IMR-90 (cell line): Measurements from ENCODE around the gene RNASE7. TPM values are rescaled to one million over a fixed set of nuclear protein-coding genes. Genes with fewer than 3 reads are reported as not detected.

Source experiments
- ATAC-seq: fragments of 200-7000 bp; cut with Tn5 transposase; 2 replicates; pipeline ENCODE4 v1.9.1; 2020; ENCODE audit warnings: low read depth, mild to moderate bottlenecking, moderate library complexity
- BruUV-seq: library from RNA; stranded (reverse); fragments of 400-500 nt; replicated peaks from 2 replicates; lab custom pipeline; 2021; lab: Mats Ljungman, UMichigan
- CTCF ChIA-PET: fragments of 300-600 bp; formaldehyde crosslinking; extraction: SDS; loops from one replicate; lab custom pipeline; 2021; ENCODE audit warnings: antibody characterized with exemption; lab: Yijun Ruan, JAX
- POLR2A ChIA-PET: fragments of 300-600 bp; sonication (Branson Sonifier 250); formaldehyde crosslinking; loops from one replicate; lab custom pipeline; 2022; ENCODE audit warnings: antibody characterized with exemption; ENCODE audit not compliant: unreplicated experiment; lab: Charles Lee
- DNase-seq: peaks from one replicate; pipeline ENCODE4 v3.0.0; 2013
- H2AFZ ChIP-seq: replicated peaks from 2 replicates; pipeline ENCODE3; 2013; ENCODE audit warnings: low read length, mild to moderate bottlenecking; ENCODE audit not compliant: poor library complexity
- H2AK5ac ChIP-seq: 2 replicates; pipeline ENCODE4 v1.6.1; 2013; ENCODE audit warnings: low read depth, low read length, inconsistent platforms
- H2AK9ac ChIP-seq: replicated peaks from 2 replicates; pipeline ENCODE3; 2013; ENCODE audit warnings: mild to moderate bottlenecking, low read depth, low read length, moderate library complexity; ENCODE audit not compliant: poor library complexity
- H2BK120ac ChIP-seq: 2 replicates; pipeline ENCODE4 v1.6.1; 2013; ENCODE audit warnings: low read depth, low read length, inconsistent platforms
- H2BK15ac ChIP-seq: 3 replicates; pipeline ENCODE4 v1.6.1; 2013; ENCODE audit warnings: low read depth, low read length, inconsistent platforms
- H2BK20ac ChIP-seq: 2 replicates; pipeline ENCODE4 v1.6.1; 2013; ENCODE audit warnings: low read depth, mild to moderate bottlenecking, inconsistent platforms, low read length, moderate library complexity
- H2BK5ac ChIP-seq: 2 replicates; pipeline ENCODE4 v1.6.1; 2013; ENCODE audit warnings: mild to moderate bottlenecking, low read depth, low read length, inconsistent platforms; ENCODE audit not compliant: poor library complexity, severe bottlenecking
- H3K14ac ChIP-seq: replicated peaks from 2 replicates; pipeline ENCODE4 v1.6.1; 2013; ENCODE audit warnings: low read depth, low read length, inconsistent platforms
- H3K18ac ChIP-seq: 2 replicates; pipeline ENCODE4 v1.6.1; 2013; ENCODE audit warnings: low read depth, low read length, control low read depth
- H3K23ac ChIP-seq: 2 replicates; pipeline ENCODE4 v1.6.1; 2013; ENCODE audit warnings: low read depth, low read length, inconsistent platforms
- H3K27ac ChIP-seq: 2 replicates; pipeline ENCODE4 v1.5.1; 2013; ENCODE audit warnings: mild to moderate bottlenecking, control low read depth, low read length; ENCODE audit not compliant: insufficient read depth
- H3K27me3 ChIP-seq: 2 replicates; pipeline ENCODE4 v1.6.1; 2013; ENCODE audit warnings: low read length; ENCODE audit not compliant: control insufficient read depth, insufficient read depth
- H3K36me3 ChIP-seq: 2 replicates; pipeline ENCODE4 v1.6.1; 2013; ENCODE audit warnings: low read length, mixed read lengths; ENCODE audit not compliant: control insufficient read depth, insufficient read depth
- H3K4ac ChIP-seq: 2 replicates; pipeline ENCODE4 v1.6.1; 2013; ENCODE audit warnings: low read depth, low read length, inconsistent platforms
- H3K4me1 ChIP-seq: 2 replicates; pipeline ENCODE4 v1.6.1; 2013; ENCODE audit warnings: low read length, mixed read lengths; ENCODE audit not compliant: control insufficient read depth, insufficient read depth
- H3K4me2 ChIP-seq: 2 replicates; pipeline ENCODE4 v1.6.1; 2013; ENCODE audit warnings: low read depth, mild to moderate bottlenecking, control low read depth, low read length, moderate library complexity
- H3K4me3 ChIP-seq: 2 replicates; pipeline ENCODE4 v1.5.1; 2013; ENCODE audit warnings: low read depth, mild to moderate bottlenecking, control low read depth, low read length, moderate library complexity; ENCODE audit not compliant: insufficient read depth
- H3K56ac ChIP-seq: 2 replicates; pipeline ENCODE4 v1.6.1; 2013; ENCODE audit warnings: low read length, inconsistent platforms; ENCODE audit not compliant: insufficient read depth; ENCODE audit errors: extremely low read depth
- H3K79me1 ChIP-seq, 2 experiments: 2 replicates each; pipeline ENCODE4 v1.6.1; 2013; ENCODE audit warnings: low read length in 2 of 2, inconsistent platforms in 1 of 2, low read depth in 1 of 2
- H3K9ac ChIP-seq: 2 replicates; pipeline ENCODE4 v1.6.1; 2013; ENCODE audit warnings: low read depth, low read length, control low read depth
- H3K9me1 ChIP-seq: 2 replicates; pipeline ENCODE4 v1.6.1; 2013; ENCODE audit warnings: low read length, inconsistent platforms; ENCODE audit not compliant: insufficient read depth
- H3K9me3 ChIP-seq: 2 replicates; pipeline ENCODE4 v1.6.1; 2013; ENCODE audit warnings: low read length; ENCODE audit not compliant: control insufficient read depth, insufficient read depth
- H4K20me1 ChIP-seq: 2 replicates; pipeline ENCODE4 v1.6.1; 2013; ENCODE audit warnings: low read length, inconsistent platforms; ENCODE audit not compliant: insufficient read depth
- H4K5ac ChIP-seq: 2 replicates; pipeline ENCODE4 v1.6.1; 2013; ENCODE audit warnings: mild to moderate bottlenecking, low read depth, low read length, control low read depth
- H4K8ac ChIP-seq, 2 experiments: 2 replicates each; pipeline ENCODE4 v1.6.1; 2013; ENCODE audit warnings: low read depth in 2 of 2, low read length in 2 of 2, control low read depth in 1 of 2, inconsistent platforms in 1 of 2
- H4K91ac ChIP-seq: 2 replicates; pipeline ENCODE4 v1.6.1; 2013; ENCODE audit warnings: low read depth, low read length, inconsistent platforms; ENCODE audit not compliant: insufficient read depth
- BHLHE40 ChIP-seq: fragments of 150-350 bp; IDR thresholded peaks from 2 replicates; pipeline ENCODE4 v1.6.1; 2016; ENCODE audit warnings: mild to moderate bottlenecking, low read depth, low read length
- CHD1 ChIP-seq: IDR thresholded peaks from 2 replicates; pipeline ENCODE4 v1.6.1; 2012; ENCODE audit warnings: low read depth, low read length, improper control_type of control experiment
- FOS ChIP-seq: fragments of 150-350 bp; IDR thresholded peaks from 2 replicates; pipeline ENCODE4 v1.6.1; 2016; ENCODE audit warnings: low read depth, low read length
- MAFK ChIP-seq: IDR thresholded peaks from 2 replicates; pipeline ENCODE4 v1.6.1; 2012; ENCODE audit warnings: low read depth, low read length, improper control_type of control experiment
- MAZ ChIP-seq: IDR thresholded peaks from 2 replicates; pipeline ENCODE4 v1.6.1; 2012; ENCODE audit warnings: low read depth, mild to moderate bottlenecking, low read length, improper control_type of control experiment, moderate library complexity, borderline replicate concordance
- RFX5 ChIP-seq: IDR thresholded peaks from 2 replicates; pipeline ENCODE4 v1.8.0; 2012; ENCODE audit warnings: low read depth, mild to moderate bottlenecking, low read length, moderate library complexity
- SMC3 ChIP-seq: fragments of 150-350 bp; IDR thresholded peaks from 2 replicates; pipeline ENCODE4 v1.6.1; 2016; ENCODE audit warnings: low read depth, mild to moderate bottlenecking, antibody characterized with exemption, low read length, moderate library complexity
- WGBS, 2 experiments: methylation state at CpG; one replicate each; pipeline versions ENCODE4 v1.1.5 to v1.1.7; 2013; ENCODE audit warnings: missing lambda C conversion rate in 2 of 2; ENCODE audit not compliant: insufficient read length in 1 of 2; ENCODE audit errors: extremely low coverage in 2 of 2; 5-methylcytosine and 5-hydroxymethylcytosine counted together
- dilution Hi-C: fragments of 300-500 bp; cut with HindIII; formaldehyde crosslinking; loops from one replicate; pipeline ENCODE4 v1.14.3; 2018; ENCODE audit warnings: low sequenced_read_pairs; ENCODE audit not compliant: unreplicated experiment
- in situ Hi-C: fragments of 300-500 bp; cut with MboI; formaldehyde crosslinking; loops from 3 replicates; pipeline ENCODE4 v1.14.3; 2019; ENCODE audit warnings: low sequenced_read_pairs, inconsistent platforms, mixed read lengths
- intact Hi-C: fragments of 100-400 bp; cut with micrococcal nuclease; formaldehyde crosslinking; loops from 2 replicates; pipeline ENCODE4 v1.10.0; 2022
- polyA plus RNA-seq, 3 experiments: library from polyadenylated mRNA; depleted of rRNA; stranded (reverse); fragments of >200 nt; gene quantifications; 2 replicates each; pipeline ENCODE4 v1.2.3, GENCODE V29; 2012; ENCODE audit warnings: low replicate concordance in 1 of 3
- total RNA-seq: library from RNA; depleted of rRNA; stranded (reverse); fragments of >200 nt; gene quantifications from 2 replicates; pipeline ENCODE4 v1.2.3, GENCODE V29; 2012
- TF ChIP-seq, protein P1 (sequence below): fragments of 150-350 bp; IDR thresholded peaks from 2 replicates; pipeline ENCODE4 v1.6.1; 2017; ENCODE audit warnings: mild to moderate bottlenecking, antibody characterized with exemption, low read length, low read depth
- TF ChIP-seq, protein P2 (sequence below): fragments of 150-350 bp; IDR thresholded peaks from 2 replicates; pipeline ENCODE4 v1.6.1; 2016; ENCODE audit warnings: low read depth, mild to moderate bottlenecking, low read length, moderate library complexity, borderline replicate concordance

Gene RNASE7
- total and polyA plus RNA-seq, 2 of the 4 experiments (the other 2 are of a cell fraction), result not detected

DNA sequence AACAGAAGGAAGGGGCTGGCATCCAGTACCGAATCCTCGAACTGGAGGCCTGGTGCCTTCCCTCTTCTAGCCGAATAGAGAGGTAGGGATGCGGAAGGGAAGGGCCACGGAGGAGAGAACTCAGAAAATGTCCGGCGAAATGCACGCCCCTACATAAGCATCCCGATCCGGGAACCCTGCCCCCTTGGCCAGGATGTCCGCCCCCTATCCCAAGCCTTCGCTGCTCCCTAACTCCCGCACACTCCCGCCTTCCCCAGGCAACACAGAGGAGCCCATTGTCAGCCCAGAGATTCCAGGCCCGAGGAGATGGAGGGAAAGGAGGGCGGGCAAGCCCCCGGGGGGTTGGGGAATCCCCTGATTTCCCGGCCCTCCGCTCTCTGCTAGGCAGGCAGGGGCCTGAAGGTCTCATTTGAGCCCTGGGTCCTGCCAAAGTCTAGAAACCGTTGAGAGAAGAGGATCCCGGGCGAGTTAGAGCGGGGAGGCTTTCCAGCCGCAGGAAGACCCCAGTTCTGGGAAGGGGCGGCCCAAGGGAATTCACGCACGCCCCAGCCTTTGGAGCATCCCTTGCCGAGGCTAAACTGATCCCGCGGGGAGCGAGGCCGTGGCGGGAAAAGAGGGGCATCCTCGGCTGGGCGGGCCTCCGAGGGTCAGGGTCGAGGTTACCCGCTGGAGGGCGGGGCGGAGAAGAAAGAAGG lies 27.4 kb downstream of the RNASE7 start:
- peak overlapping the region; percentile 61 for H3K56ac ChIP-seq
- dilution Hi-C loops (no loop called here), intact Hi-C loops (loop anchor here (2.0 kb wide), 1 partner anchor 67 kb away; no protein-coding TSS in a partner anchor), in situ Hi-C loops (no loop called here)
- H2AFZ ChIP-seq, result peak overlapping the region; percentile 99
- H3K18ac ChIP-seq, result peak overlapping the region; percentile 18; the same call in 1 of the 2 replicates
- H4K5ac ChIP-seq, result peak overlapping the region; percentile 66
- peaks cover 10 to 41% of the 10 kb centered on the region in 2 experiments for H3K79me1 ChIP-seq
- peak; percentile 4 for ATAC-seq
- H3K27me3 ChIP-seq, result no peaks in the 10 kb centered on the region
- peaks cover 22% of the 10 kb centered on the region for H3K4me1 ChIP-seq
- peaks cover 10% of the 10 kb centered on the region for H3K9me1 ChIP-seq
- H3K14ac ChIP-seq, result peak overlapping the region; percentile 77
- WGBS, 2 experiments, result 0% methylated on average over 12 of the region's 40 CpGs; no CpG with 5 or more reads in 1 of the 2 experiments
- H4K8ac ChIP-seq, result peak overlapping the region; percentile 43 to 50
- peak; percentile 29 for DNase-seq
- peaks cover 10% of the 10 kb centered on the region for H4K20me1 ChIP-seq
- peak overlapping the region; percentile 64 for H3K23ac ChIP-seq
- TF ChIP-seq BHLHE40 (no peak), FOS (no peak), RFX5 (no peak), MAZ (no peak), SMC3 (no peak), MAFK (no peak), CHD1 (no peak)
- TF ChIP-seq, protein P1, sequence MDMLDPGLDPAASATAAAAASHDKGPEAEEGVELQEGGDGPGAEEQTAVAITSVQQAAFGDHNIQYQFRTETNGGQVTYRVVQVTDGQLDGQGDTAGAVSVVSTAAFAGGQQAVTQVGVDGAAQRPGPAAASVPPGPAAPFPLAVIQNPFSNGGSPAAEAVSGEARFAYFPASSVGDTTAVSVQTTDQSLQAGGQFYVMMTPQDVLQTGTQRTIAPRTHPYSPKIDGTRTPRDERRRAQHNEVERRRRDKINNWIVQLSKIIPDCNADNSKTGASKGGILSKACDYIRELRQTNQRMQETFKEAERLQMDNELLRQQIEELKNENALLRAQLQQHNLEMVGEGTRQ, result no peak
- TF ChIP-seq, protein P2, sequence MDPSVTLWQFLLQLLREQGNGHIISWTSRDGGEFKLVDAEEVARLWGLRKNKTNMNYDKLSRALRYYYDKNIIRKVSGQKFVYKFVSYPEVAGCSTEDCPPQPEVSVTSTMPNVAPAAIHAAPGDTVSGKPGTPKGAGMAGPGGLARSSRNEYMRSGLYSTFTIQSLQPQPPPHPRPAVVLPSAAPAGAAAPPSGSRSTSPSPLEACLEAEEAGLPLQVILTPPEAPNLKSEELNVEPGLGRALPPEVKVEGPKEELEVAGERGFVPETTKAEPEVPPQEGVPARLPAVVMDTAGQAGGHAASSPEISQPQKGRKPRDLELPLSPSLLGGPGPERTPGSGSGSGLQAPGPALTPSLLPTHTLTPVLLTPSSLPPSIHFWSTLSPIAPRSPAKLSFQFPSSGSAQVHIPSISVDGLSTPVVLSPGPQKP, result no peak
- H3K4me2 ChIP-seq, result peak overlapping the region; percentile 86
- no peak overlapping the region for H2BK15ac ChIP-seq
- H2BK5ac ChIP-seq, result peak overlapping the region; percentile 79
- H3K36me3 ChIP-seq, result peaks cover 15% of the 10 kb centered on the region
- peak overlapping the region; percentile 72 for H4K91ac ChIP-seq
- H3K9me3 ChIP-seq, result no peaks in the 10 kb centered on the region
- BruUV-seq, result no TSS peak
- H3K9ac ChIP-seq, result peak overlapping the region; percentile 81
- H2AK5ac ChIP-seq, result peak overlapping the region; percentile 5; the same call in 1 of the 2 replicates
- H2AK9ac ChIP-seq, result peak overlapping the region; percentile 90
- H3K27ac ChIP-seq, result peak overlapping the region; percentile 91
- H3K4ac ChIP-seq, result peak overlapping the region; percentile 85
- peak overlapping the region; percentile 26 for H2BK120ac ChIP-seq
- CTCF ChIA-PET, result interaction anchor here (1.4 to 2.1 kb wide), 9 partner anchors 18 to 41 kb away, joined by 4 to 23 read pairs (median 10); no protein-coding TSS in a partner anchor
- peak overlapping the region; percentile 68 for H3K4me3 ChIP-seq
- POLR2A ChIA-PET, result interaction anchor here (0.6 kb wide), 1 partner anchor 16 kb away, joined by 3 read pairs; no protein-coding TSS in a partner anchor
- H2BK20ac ChIP-seq, result no peak overlapping the region; the same call in 1 of the 2 replicates
